ENCODE data around the gene SUSD4.

The SUSD4 gene

DNA sequence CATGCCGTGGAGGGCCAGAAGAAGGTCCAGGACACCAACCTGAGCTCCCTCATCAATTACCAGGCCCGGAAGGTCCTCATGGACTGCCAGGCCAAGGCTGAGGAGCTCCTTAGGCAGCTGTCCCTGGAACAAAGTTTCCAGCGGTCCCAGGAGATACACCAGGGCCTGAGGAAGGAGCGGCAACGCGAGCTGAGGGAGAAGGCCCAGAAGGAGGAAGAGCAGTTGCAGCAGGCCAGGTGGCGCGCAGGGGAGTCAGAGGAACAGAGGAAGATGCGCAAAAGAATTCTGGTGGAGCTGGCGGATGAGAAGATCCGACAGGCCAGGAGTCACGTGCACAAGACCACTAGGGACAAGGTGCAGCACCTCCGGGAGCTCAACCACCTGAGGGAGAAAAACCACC, 30.7 kb upstream of the SUSD4 start:
- Histone ChIP-seq H3K4me1 (ENCODE audit: control insufficient read depth, insufficient read depth, low read length) (peaks cover 7% of the 10 kb centered on the region), H3K9me3 (ENCODE audit: control insufficient read depth in 2 of 2, low read length in 2 of 2) (peaks cover 0 to 2% of the 10 kb centered on the region in 2 donors), H3K9ac (ENCODE audit: low read length in 2 of 2) (no peak overlapping the region), H3K36me3 (ENCODE audit: control insufficient read depth in 2 of 2, insufficient read depth in 2 of 2, low read length in 2 of 2) (no peaks in the 10 kb centered on the region), H3K27ac (ENCODE audit: low read length) (no peak overlapping the region), H3K27me3 (ENCODE audit: control insufficient read depth in 1 of 2, insufficient read depth in 2 of 2, low read length in 2 of 2) (peaks cover 4 to 7% of the 10 kb centered on the region in 2 donors), H3K4me3 (ENCODE audit: low read length in 2 of 2) (no peak overlapping the region)

DNA sequence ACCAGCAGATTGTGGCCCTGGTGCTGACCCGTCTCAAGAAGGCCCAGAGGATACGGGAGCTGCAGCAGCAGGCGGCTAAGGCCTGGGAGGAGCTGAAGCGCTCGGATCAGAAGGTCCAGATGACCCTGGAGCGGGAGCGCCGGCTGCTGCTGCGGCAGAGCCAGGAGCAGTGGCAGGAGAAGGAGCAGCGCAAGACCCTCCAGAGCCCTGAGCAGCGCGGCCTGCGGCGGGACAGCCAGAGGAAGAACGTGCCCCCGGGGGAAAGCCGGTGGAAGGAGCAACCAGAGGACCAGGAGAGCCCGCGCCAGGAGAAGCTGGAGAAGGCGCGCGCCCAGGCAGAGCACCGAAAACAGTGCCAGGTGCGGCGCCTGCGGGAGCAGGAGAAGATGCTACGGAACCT, 30.3 kb upstream of the SUSD4 start:
- Histone ChIP-seq H3K27me3 (ENCODE audit: control insufficient read depth in 1 of 2, insufficient read depth in 2 of 2, low read length in 2 of 2) (peaks cover 4 to 7% of the 10 kb centered on the region in 2 donors), H3K4me1 (ENCODE audit: control insufficient read depth, insufficient read depth, low read length) (peaks cover 7% of the 10 kb centered on the region), H3K9me3 (ENCODE audit: control insufficient read depth in 2 of 2, low read length in 2 of 2) (peaks cover 0 to 2% of the 10 kb centered on the region in 2 donors), H3K9ac (ENCODE audit: low read length in 2 of 2) (no peak overlapping the region), H3K4me3 (ENCODE audit: low read length in 2 of 2) (no peak overlapping the region), H3K36me3 (ENCODE audit: control insufficient read depth in 2 of 2, insufficient read depth in 2 of 2, low read length in 2 of 2) (no peaks in the 10 kb centered on the region), H3K27ac (ENCODE audit: low read length) (no peak overlapping the region)

DNA sequence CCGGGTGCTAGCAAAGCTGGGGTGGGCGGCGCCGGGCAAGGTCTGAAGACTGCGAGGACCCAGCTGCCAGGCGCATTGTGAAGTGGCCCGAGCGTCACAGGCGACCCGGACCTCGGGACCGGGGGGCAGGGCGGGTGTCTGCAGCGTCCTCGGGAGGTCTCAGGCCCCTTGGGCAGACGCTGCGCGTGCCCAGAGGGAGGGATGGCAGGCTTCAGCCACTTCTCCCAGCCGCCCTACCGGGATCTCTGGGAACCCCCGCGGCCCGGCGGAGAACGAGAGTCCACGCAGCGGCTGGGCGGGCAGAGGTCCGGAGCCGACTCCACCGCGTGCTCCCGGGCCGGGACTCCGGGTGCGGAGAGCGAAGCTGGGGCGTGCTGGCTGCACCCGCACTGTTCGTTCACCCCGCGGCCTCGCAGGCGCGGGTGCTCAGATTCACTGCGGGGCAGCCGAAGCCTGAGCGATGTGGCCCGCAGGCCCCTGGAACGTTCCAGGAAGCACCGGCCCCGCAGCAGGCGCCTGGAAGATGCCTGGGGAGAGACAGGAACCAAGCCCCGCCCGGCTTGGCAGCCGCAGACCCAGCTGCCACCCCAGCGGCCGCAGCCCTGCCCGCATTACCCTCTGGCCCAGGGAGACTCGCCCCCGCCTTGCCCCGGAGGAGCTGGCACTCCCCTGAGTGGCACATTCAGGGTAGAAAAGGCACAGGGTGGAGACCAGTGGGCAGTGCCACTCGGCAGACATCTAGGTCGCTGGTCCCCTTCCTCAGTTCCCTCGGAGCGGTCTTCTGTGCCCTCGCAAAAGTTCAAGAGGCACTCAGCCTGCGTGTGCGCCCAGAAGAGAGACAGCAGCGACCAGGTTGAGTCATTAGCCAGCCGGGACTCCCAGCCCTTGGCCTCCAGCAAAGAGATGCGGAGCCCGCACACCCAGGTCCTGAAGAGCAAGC, 29.6 kb upstream of the SUSD4 start, which contains the start of gene CCDC185:
CCDC185 (plus strand) TSS at position 141 of the 940 bp plus-strand sequence; CDS start at position 202, 61 bp downstream.
- peaks cover 4 to 7% of the 10 kb centered on the region in 2 donors for H3K27me3 ChIP-seq (ENCODE audit: control insufficient read depth in 1 of 2, insufficient read depth in 2 of 2, low read length in 2 of 2)
- peaks cover 0 to 2% of the 10 kb centered on the region in 2 donors for H3K9me3 ChIP-seq (ENCODE audit: control insufficient read depth in 2 of 2, low read length in 2 of 2)
- no peaks in the 10 kb centered on the region for H3K36me3 ChIP-seq (ENCODE audit: control insufficient read depth in 2 of 2, insufficient read depth in 2 of 2, low read length in 2 of 2)
- no peak within 1 kb of the TSS for H3K27ac ChIP-seq (ENCODE audit: low read length)
- H3K4me1 ChIP-seq (ENCODE audit: control insufficient read depth, insufficient read depth, low read length) = peaks cover 7% of the 10 kb centered on the region
- peak within 1 kb of the TSS; percentile 8 to 65 for H3K4me3 ChIP-seq (ENCODE audit: low read length in 2 of 2)
- no peak within 1 kb of the TSS for H3K9ac ChIP-seq (ENCODE audit: low read length in 2 of 2)

DNA sequence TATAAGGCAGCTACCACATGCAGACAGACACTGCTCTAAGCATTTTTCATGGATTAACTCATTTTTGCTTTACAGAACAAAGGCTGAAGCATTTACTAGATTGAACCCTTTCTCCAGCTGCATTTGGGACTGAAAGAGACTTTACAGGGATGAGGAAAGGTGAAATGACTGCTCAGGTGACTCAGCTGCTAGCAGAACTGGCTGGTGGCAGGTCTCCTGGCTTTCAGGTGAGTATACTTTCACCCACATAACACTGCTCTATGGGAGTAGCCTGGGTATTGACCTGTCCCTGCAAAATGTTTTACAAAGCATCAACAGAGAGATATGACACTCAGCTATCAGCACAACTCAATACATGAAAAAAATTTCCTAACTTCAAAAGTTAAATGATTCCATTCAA, 26.6 kb upstream of the SUSD4 start:
- no peak overlapping the region for H3K27ac ChIP-seq (ENCODE audit: low read length)
- H3K9me3 ChIP-seq (ENCODE audit: control insufficient read depth in 2 of 2, low read length in 2 of 2) = peaks cover 0 to 2% of the 10 kb centered on the region in 2 donors
- no peak overlapping the region for H3K4me3 ChIP-seq (ENCODE audit: low read length in 2 of 2)
- H3K27me3 ChIP-seq (ENCODE audit: control insufficient read depth in 1 of 2, insufficient read depth in 2 of 2, low read length in 2 of 2) = peaks cover 4 to 7% of the 10 kb centered on the region in 2 donors
- H3K4me1 ChIP-seq (ENCODE audit: control insufficient read depth, insufficient read depth, low read length) = peaks cover 7% of the 10 kb centered on the region
- no peaks in the 10 kb centered on the region for H3K36me3 ChIP-seq (ENCODE audit: control insufficient read depth in 2 of 2, insufficient read depth in 2 of 2, low read length in 2 of 2)
- H3K9ac ChIP-seq (ENCODE audit: low read length in 2 of 2) = no peak overlapping the region

DNA sequence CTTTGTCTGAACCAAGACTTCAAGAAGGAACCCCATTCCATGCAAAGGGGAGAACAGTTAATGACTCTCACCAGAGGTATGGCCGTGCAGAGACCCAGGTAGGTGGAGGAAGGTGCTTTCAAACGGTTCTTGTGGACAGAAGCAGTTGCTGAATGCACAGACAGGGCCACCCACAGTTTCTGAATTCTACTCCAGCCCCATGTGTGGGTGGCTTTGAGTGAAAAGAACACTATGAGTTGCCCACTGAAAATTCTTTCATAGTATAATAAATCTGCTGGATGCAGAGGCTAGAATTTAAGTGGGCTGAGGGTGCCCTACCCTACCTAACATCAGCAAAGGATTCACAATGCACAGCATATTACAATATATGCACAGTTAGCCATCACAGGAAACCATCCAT, 22.0 kb upstream of the SUSD4 start:
- no peaks in the 10 kb centered on the region for H3K36me3 ChIP-seq (ENCODE audit: control insufficient read depth in 2 of 2, insufficient read depth in 2 of 2, low read length in 2 of 2)
- H3K4me3 ChIP-seq (ENCODE audit: low read length in 2 of 2) = no peak overlapping the region
- H3K27me3 ChIP-seq (ENCODE audit: control insufficient read depth in 1 of 2, insufficient read depth in 2 of 2, low read length in 2 of 2) = peaks cover under 1 to 2% of the 10 kb centered on the region in 2 donors
- H3K27ac ChIP-seq (ENCODE audit: low read length) = no peak overlapping the region
- no peak overlapping the region for H3K9ac ChIP-seq (ENCODE audit: low read length in 2 of 2)
- no peaks in the 10 kb centered on the region for H3K4me1 ChIP-seq (ENCODE audit: control insufficient read depth, insufficient read depth, low read length)
- H3K9me3 ChIP-seq (ENCODE audit: control insufficient read depth in 2 of 2, low read length in 2 of 2) = peaks cover 0 to under 1% of the 10 kb centered on the region in 2 donors

DNA sequence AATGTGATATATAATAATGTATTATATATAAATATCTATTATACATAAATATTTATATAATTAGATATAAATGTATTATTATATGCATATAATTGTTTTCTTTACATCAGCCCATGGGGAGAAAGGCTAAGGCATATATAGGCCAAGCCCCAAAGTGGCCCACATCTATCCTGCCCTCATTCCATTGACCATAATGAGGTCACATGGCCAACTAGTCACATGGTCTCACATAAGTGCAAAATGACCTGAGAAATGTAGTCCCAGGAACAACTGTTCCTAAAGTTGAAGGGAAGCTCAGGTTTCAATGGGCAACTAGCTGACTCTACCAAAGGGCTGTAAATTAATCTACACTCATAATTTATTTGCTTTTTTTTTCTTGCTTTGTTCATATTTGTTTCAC, 14.8 kb upstream of the SUSD4 start:
- no peak overlapping the region for H3K27ac ChIP-seq (ENCODE audit: low read length)
- no peak overlapping the region for H3K9ac ChIP-seq (ENCODE audit: low read length in 2 of 2)
- H3K4me1 ChIP-seq (ENCODE audit: control insufficient read depth, insufficient read depth, low read length) = no peaks in the 10 kb centered on the region
- no peak overlapping the region for H3K4me3 ChIP-seq (ENCODE audit: low read length in 2 of 2)
- no peaks in the 10 kb centered on the region for H3K36me3 ChIP-seq (ENCODE audit: control insufficient read depth in 2 of 2, insufficient read depth in 2 of 2, low read length in 2 of 2)
- peaks cover 3 to 5% of the 10 kb centered on the region in 2 donors for H3K9me3 ChIP-seq (ENCODE audit: control insufficient read depth in 2 of 2, low read length in 2 of 2)
- peaks cover 0 to 3% of the 10 kb centered on the region in 2 donors for H3K27me3 ChIP-seq (ENCODE audit: control insufficient read depth in 1 of 2, insufficient read depth in 2 of 2, low read length in 2 of 2)

DNA sequence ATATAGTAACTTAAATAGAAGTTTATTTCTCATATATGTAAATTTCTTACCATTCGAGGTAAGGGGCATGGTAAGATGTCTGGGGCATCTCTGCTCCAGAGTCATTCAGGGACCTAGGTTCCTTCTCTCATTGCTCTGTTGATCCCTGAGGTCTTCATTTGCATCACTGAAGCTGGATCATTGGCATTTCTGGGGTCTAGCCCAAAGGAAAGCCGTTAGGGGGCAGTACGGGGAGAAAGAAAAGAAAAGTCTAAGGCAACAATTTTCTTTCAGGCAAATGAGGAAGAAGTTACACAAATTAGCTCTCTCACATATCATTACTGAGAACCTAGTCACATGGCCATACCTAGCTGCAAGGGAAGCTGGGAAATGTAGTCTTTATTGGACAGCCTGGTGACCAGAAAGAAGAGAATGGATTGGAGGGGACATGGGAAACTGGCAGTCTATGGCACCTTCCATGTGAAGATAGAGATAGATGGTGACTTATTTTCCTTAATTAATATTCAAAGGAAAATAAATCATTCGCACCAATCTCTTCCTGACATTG, 10.2 kb upstream of the SUSD4 start:
- Histone ChIP-seq H3K4me1 (ENCODE audit: control insufficient read depth, insufficient read depth, low read length) (no peaks in the 10 kb centered on the region), H3K9ac (ENCODE audit: low read length in 2 of 2) (no peak overlapping the region), H3K36me3 (ENCODE audit: control insufficient read depth in 2 of 2, insufficient read depth in 2 of 2, low read length in 2 of 2) (no peaks in the 10 kb centered on the region), H3K9me3 (ENCODE audit: control insufficient read depth in 2 of 2, low read length in 2 of 2) (peaks cover 3 to 5% of the 10 kb centered on the region in 2 donors), H3K4me3 (ENCODE audit: low read length in 2 of 2) (no peak overlapping the region), H3K27ac (ENCODE audit: low read length) (no peak overlapping the region), H3K27me3 (ENCODE audit: control insufficient read depth in 1 of 2, insufficient read depth in 2 of 2, low read length in 2 of 2) (peaks cover 0 to 3% of the 10 kb centered on the region in 2 donors)

DNA sequence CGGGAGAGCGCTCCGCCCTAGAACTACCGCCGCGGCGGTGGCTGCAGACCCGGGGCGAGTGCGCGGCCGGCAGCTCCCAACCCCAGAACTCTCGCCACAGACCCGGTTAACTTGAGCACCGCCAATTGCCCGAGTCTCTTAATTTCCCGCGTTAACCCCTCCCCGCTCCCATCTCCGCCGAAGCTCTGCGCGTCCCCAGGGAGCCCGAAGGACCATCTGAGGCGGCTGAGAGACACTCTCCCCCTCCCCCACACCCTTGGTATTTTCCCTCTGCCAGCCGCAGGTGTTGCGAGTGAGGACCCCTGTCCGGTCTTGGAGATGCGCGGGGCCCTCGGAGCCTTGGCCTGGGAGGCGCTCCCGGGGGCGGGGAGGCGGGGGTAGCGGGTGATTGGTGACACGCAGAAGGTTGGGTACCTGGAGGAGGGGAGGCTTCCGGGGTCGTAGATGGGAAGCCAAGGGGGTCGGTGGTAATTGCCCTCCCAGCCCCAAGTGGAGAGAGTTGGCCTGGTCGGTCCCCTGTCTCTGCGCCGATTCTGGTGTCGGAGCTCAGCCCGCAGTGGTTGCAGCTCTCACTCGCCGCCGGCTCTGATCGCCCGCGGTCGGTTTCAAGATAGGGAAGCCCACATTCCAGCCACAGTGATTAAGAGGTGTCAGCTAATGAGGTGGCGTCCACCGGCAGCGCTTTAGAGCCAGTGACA, 858 bp upstream of the SUSD4 start:
- Histone ChIP-seq H3K27me3 (ENCODE audit: control insufficient read depth in 1 of 2, insufficient read depth in 2 of 2, low read length in 2 of 2) (peaks cover 0 to 6% of the 10 kb centered on the region in 2 donors), H3K4me3 (ENCODE audit: low read length in 2 of 2) (peak overlapping the region; percentile 51 to 71), H3K4me1 (ENCODE audit: control insufficient read depth, insufficient read depth, low read length) (peaks cover 18% of the 10 kb centered on the region), H3K9ac (ENCODE audit: low read length in 2 of 2) (no peak overlapping the region), H3K9me3 (ENCODE audit: control insufficient read depth in 2 of 2, low read length in 2 of 2) (no peaks in the 10 kb centered on the region), H3K27ac (ENCODE audit: low read length) (no peak overlapping the region), H3K36me3 (ENCODE audit: control insufficient read depth in 2 of 2, insufficient read depth in 2 of 2, low read length in 2 of 2) (no peaks in the 10 kb centered on the region)

DNA sequence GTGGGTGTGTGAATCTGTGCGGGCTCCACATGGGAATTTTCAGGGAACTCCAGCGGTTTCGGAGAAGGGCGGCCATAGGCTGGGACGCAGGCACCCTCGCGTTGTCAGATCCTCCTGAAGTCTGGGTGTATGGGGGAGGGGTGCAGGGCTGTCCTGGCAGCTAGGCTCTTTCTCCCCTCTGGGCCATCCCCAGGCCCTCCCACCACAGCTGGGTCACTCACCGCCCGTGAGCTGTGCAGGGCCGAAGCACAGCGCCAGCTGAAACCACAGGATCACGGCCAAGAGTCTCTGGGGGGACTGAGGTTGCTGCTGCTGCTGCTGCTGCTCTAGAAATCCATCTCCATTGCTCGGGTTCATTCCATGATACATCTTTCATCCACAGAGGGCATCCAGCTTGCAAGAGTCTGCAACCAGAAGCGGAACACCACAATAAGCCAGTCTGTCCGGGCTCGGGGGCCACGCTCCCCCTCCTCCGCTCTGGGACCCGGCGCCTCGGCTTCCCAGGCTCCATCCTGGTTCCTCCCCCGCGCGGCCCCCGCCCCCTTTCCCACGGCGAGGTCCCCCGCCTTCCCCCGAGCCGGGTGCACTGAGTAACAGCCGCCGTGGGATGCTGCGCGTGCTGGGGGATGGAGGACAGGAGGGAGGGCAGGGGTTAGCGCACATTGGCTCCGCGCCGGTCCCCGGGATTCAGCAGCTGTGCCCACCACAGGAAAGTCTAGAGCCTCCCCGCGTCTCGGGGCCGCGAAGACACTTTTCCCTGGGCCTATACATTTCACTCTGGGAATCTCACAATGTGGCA, 720 bp downstream of the SUSD4 start:
- Histone ChIP-seq H3K27me3 (ENCODE audit: control insufficient read depth in 1 of 2, insufficient read depth in 2 of 2, low read length in 2 of 2) (peaks cover 0 to 9% of the 10 kb centered on the region in 2 donors), H3K27ac (ENCODE audit: low read length) (no peak overlapping the region), H3K9ac (ENCODE audit: low read length in 2 of 2) (no peak overlapping the region), H3K4me3 (ENCODE audit: low read length in 2 of 2) (peak overlapping the region; percentile 42 to 76), H3K9me3 (ENCODE audit: control insufficient read depth in 2 of 2, low read length in 2 of 2) (no peaks in the 10 kb centered on the region), H3K4me1 (ENCODE audit: control insufficient read depth, insufficient read depth, low read length) (peaks cover 18% of the 10 kb centered on the region), H3K36me3 (ENCODE audit: control insufficient read depth in 2 of 2, insufficient read depth in 2 of 2, low read length in 2 of 2) (no peaks in the 10 kb centered on the region)

DNA sequence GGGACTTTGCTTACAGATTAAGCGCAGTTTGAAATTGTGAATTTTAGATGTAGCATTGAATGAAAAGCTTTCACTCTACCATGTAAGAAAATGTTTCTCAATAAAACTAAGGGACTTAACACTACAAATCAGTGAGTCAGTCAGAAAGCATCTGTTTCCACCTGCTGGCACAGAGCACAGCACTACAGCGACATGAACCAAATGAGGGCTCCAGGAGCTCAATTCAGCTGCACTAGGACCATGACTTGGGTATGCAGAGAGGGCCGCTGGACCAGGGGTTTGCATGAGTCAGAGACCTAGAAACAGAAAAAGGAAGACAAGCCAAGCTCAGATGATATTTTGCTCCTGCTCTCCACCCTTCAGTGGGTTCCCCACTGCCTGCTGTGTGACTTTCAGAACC, 5.2 kb downstream of the SUSD4 start:
- Histone ChIP-seq H3K9me3 (ENCODE audit: control insufficient read depth in 2 of 2, low read length in 2 of 2) (no peaks in the 10 kb centered on the region), H3K27ac (ENCODE audit: low read length) (no peak overlapping the region), H3K36me3 (ENCODE audit: control insufficient read depth in 2 of 2, insufficient read depth in 2 of 2, low read length in 2 of 2) (no peaks in the 10 kb centered on the region), H3K4me3 (ENCODE audit: low read length in 2 of 2) (no peak overlapping the region), H3K9ac (ENCODE audit: low read length in 2 of 2) (no peak overlapping the region), H3K4me1 (ENCODE audit: control insufficient read depth, insufficient read depth, low read length) (peaks cover 8% of the 10 kb centered on the region), H3K27me3 (ENCODE audit: control insufficient read depth in 1 of 2, insufficient read depth in 2 of 2, low read length in 2 of 2) (peaks cover 1 to 5% of the 10 kb centered on the region in 2 donors)

All from stomach smooth muscle (tissue), 2 donors.